ENCODE measurements around the gene PHACTR4. TPM values are rescaled to one million over a fixed set of nuclear protein-coding genes. Genes with fewer than 3 reads are reported as not detected.

Gene PHACTR4
- total and polyA plus RNA-seq, 9 of the 15 experiments (the other 6 are each of a cell fraction or from before 2014, with no cell fraction given), result 6.4 to 43.6 (median 14.2) TPM

DNA sequence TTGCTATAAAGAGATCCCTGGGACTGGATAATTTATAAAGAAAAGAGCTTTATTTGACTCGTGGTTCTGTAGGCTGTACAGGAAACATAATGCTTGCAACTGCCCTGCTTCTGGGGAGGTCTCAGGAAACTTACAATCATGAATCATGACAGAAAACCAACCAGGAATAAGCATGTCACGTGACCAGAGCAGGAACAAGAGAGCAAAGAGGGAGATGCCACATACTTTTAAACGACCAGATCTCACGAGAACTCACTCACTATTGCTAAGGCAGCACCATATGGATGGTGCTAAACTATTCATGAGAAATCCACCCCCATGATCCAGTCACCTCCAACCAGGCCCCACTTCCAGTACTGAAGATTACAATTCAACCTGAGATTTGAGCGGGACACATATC lies 86.5 kb downstream of the PHACTR4 start (continued):
- TF ChIP-seq PHTF2 (CRISPR knock-in tag; IDR thresholded peaks at IDR 0.05) (no peak), TAF7 (tag; IDR thresholded peaks at IDR 0.05) (no peak), TOE1 (IDR thresholded peaks at IDR 0.05; ENCODE audit: borderline replicate concordance) (peak; percentile 94), TOE1 (CRISPR knock-in tag; IDR thresholded peaks at IDR 0.05; ENCODE audit: borderline replicate concordance, low read depth) (no peak), ZNF134 (CRISPR knock-in tag; conservative IDR thresholded peaks at IDR 0.05) (no peak), CCAR2 (IDR thresholded peaks at IDR 0.05; ENCODE audit: low read depth, low read length) (no peak), MAFG (tag; conservative IDR thresholded peaks at IDR 0.05) (no peak), USF1 (CRISPR knock-in tag; IDR thresholded peaks at IDR 0.05) (peak; percentile 59; the same call in 1 of the 2 replicates), USF2 (CRISPR knock-in tag; IDR thresholded peaks at IDR 0.05) (peak; percentile 67), SNRNP70 (optimal IDR thresholded peaks at IDR 0.05; ENCODE audit: low read depth, low read length) (no peak), BHLHE40 (IDR thresholded peaks at IDR 0.05; ENCODE audit: low read length) (0 out of 2 replicates have a peak, but pooled peaks have one; percentile 24), NEUROD1 (IDR thresholded peaks at IDR 0.05; ENCODE audit: borderline replicate concordance, low read depth, low read length, partially characterized antibody) (no peak), BCL6 (CRISPR knock-in tag; IDR thresholded peaks at IDR 0.05) (no peak), TAF1 (IDR thresholded peaks at IDR 0.05; ENCODE audit: control insufficient read depth, extremely low read depth, insufficient read depth, low read length, severe bottlenecking) (no peak), RBM17 (IDR thresholded peaks at IDR 0.05; ENCODE audit: borderline replicate concordance, low read depth, low read length) (no peak), MAFF (IDR thresholded peaks at IDR 0.05; ENCODE audit: low read length) (no peak), CBFA2T2 (conservative IDR thresholded peaks at IDR 0.05) (peak; percentile 79), DACH1 (IDR thresholded peaks at IDR 0.05; ENCODE audit: partially characterized antibody) (no peak), HMGN3 (IDR thresholded peaks at IDR 0.05; ENCODE audit: borderline replicate concordance, extremely low read depth, insufficient read length, low read depth, low read length) (no peak)
- TF ChIP-seq, protein P1, sequence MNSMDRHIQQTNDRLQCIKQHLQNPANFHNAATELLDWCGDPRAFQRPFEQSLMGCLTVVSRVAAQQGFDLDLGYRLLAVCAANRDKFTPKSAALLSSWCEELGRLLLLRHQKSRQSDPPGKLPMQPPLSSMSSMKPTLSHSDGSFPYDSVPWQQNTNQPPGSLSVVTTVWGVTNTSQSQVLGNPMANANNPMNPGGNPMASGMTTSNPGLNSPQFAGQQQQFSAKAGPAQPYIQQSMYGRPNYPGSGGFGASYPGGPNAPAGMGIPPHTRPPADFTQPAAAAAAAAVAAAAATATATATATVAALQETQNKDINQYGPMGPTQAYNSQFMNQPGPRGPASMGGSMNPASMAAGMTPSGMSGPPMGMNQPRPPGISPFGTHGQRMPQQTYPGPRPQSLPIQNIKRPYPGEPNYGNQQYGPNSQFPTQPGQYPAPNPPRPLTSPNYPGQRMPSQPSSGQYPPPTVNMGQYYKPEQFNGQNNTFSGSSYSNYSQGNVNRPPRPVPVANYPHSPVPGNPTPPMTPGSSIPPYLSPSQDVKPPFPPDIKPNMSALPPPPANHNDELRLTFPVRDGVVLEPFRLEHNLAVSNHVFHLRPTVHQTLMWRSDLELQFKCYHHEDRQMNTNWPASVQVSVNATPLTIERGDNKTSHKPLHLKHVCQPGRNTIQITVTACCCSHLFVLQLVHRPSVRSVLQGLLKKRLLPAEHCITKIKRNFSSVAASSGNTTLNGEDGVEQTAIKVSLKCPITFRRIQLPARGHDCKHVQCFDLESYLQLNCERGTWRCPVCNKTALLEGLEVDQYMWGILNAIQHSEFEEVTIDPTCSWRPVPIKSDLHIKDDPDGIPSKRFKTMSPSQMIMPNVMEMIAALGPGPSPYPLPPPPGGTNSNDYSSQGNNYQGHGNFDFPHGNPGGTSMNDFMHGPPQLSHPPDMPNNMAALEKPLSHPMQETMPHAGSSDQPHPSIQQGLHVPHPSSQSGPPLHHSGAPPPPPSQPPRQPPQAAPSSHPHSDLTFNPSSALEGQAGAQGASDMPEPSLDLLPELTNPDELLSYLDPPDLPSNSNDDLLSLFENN (IDR thresholded peaks at IDR 0.05; ENCODE audit: low read depth in 2 of 2, low read length in 2 of 2), result no peak
- TF ChIP-seq, protein P2, sequence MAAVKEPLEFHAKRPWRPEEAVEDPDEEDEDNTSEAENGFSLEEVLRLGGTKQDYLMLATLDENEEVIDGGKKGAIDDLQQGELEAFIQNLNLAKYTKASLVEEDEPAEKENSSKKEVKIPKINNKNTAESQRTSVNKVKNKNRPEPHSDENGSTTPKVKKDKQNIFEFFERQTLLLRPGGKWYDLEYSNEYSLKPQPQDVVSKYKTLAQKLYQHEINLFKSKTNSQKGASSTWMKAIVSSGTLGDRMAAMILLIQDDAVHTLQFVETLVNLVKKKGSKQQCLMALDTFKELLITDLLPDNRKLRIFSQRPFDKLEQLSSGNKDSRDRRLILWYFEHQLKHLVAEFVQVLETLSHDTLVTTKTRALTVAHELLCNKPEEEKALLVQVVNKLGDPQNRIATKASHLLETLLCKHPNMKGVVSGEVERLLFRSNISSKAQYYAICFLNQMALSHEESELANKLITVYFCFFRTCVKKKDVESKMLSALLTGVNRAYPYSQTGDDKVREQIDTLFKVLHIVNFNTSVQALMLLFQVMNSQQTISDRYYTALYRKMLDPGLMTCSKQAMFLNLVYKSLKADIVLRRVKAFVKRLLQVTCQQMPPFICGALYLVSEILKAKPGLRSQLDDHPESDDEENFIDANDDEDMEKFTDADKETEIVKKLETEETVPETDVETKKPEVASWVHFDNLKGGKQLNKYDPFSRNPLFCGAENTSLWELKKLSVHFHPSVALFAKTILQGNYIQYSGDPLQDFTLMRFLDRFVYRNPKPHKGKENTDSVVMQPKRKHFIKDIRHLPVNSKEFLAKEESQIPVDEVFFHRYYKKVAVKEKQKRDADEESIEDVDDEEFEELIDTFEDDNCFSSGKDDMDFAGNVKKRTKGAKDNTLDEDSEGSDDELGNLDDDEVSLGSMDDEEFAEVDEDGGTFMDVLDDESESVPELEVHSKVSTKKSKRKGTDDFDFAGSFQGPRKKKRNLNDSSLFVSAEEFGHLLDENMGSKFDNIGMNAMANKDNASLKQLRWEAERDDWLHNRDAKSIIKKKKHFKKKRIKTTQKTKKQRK (IDR thresholded peaks at IDR 0.05; ENCODE audit: borderline replicate concordance, low read depth, low read length), result no peak

Measured in K562 (cell line).